SK-N-SH (cell line): ENCODE results near the gene C3orf70. TPM values are rescaled to one million over a fixed set of nuclear protein-coding genes. Genes with fewer than 3 reads are reported as not detected.

ENCODE experiments used
- CTCF ChIA-PET: fragments of 300-600, 350-600 bp; formaldehyde crosslinking; extraction: SDS; loops from one replicate; lab custom pipeline; 2021; lab: Yijun Ruan, JAX
- POLR2A ChIA-PET: fragments of 350-600 bp; sonication (Branson Sonifier 250); formaldehyde crosslinking; extraction: SDS; loops from one replicate; lab custom pipeline; 2020; ENCODE audit warnings: antibody characterized with exemption, inconsistent platforms; lab: Yijun Ruan, JAX
- DNase-seq: peaks from one replicate; pipeline ENCODE4 v3.0.0; 2012
- H2AFZ ChIP-seq: fragments of 200-600 bp; sonication (generic); 2 replicates; pipeline ENCODE4 v1.8.1; 2016; ENCODE audit warnings: antibody characterized with exemption, mild to moderate bottlenecking, low read depth
- H3F3A ChIP-seq: fragments of 200-600 bp; sonication (generic); replicated peaks from 2 replicates; pipeline ENCODE3; 2016; ENCODE audit warnings: antibody characterized with exemption, mild to moderate bottlenecking; ENCODE audit not compliant: insufficient read depth
- H3K27ac ChIP-seq, 2 experiments: fragments of 200-500 bp in 1 of 2; fragments of 200-600 bp in 1 of 2; sonication (Bioruptor generic) in 1 of 2; sonication (generic), shearing (Covaris generic) in 1 of 2; 2 replicates each; pipeline versions ENCODE4 v1.5.1 to v1.6.1; 2014 to 2016; ENCODE audit warnings: low read depth in 2 of 2, inconsistent platforms in 1 of 2, low read length in 1 of 2, mild to moderate bottlenecking in 1 of 2, mixed read lengths in 1 of 2
- H3K27me3 ChIP-seq: fragments of 200-600 bp; sonication (generic), shearing (Covaris generic); 2 replicates; pipeline ENCODE4 v1.6.1; 2016; ENCODE audit warnings: mixed run types; ENCODE audit not compliant: insufficient read depth
- H3K36me3 ChIP-seq, 2 experiments: fragments of 200-500 bp in 1 of 2; fragments of 200-600 bp in 1 of 2; sonication (Bioruptor generic) in 1 of 2; sonication (generic) in 1 of 2; replicated peaks in 1 of 2; 2 replicates each; pipeline versions ENCODE3 to v1.5.1; 2014 to 2016; ENCODE audit warnings: low read length in 1 of 2, mild to moderate bottlenecking in 1 of 2; ENCODE audit not compliant: insufficient read depth in 2 of 2, control insufficient read depth in 1 of 2
- H3K4me1 ChIP-seq, 2 experiments: fragments of 200-500 bp in 1 of 2; fragments of 200-600 bp in 1 of 2; sonication (Bioruptor generic) in 1 of 2; sonication (generic), shearing (Covaris generic) in 1 of 2; 2 replicates each; pipeline versions ENCODE4 v1.5.1 to v1.6.1; 2014 to 2016; ENCODE audit warnings: low read depth in 1 of 2, low read length in 1 of 2, mixed run types in 1 of 2; ENCODE audit not compliant: insufficient read depth in 2 of 2, control insufficient read depth in 1 of 2
- H3K4me2 ChIP-seq: fragments of 200-600 bp; sonication (generic), shearing (Covaris generic); 2 replicates; pipeline ENCODE4 v1.6.1; 2017; ENCODE audit warnings: mixed run types
- H3K4me3 ChIP-seq, 2 experiments: fragments of 200-500 bp in 1 of 2; fragments of 200-600 bp in 1 of 2; sonication (Bioruptor generic) in 1 of 2; sonication (generic), shearing (Covaris generic) in 1 of 2; 2 replicates each; pipeline versions ENCODE4 v1.5.1 to v1.8.1; 2014 to 2016; ENCODE audit warnings: low read depth in 2 of 2, inconsistent platforms in 1 of 2, low read length in 1 of 2, mild to moderate bottlenecking in 1 of 2, mixed read lengths in 1 of 2, moderate library complexity in 1 of 2
- H3K79me2 ChIP-seq: fragments of 200-600 bp; sonication (generic); 2 replicates; pipeline ENCODE4 v1.8.1; 2017; ENCODE audit warnings: mild to moderate bottlenecking; ENCODE audit not compliant: insufficient read depth
- H3K9ac ChIP-seq: fragments of 200-600 bp; sonication (generic); 2 replicates; pipeline ENCODE4 v1.6.1; 2017; ENCODE audit warnings: mixed run types
- H3K9me2 ChIP-seq: fragments of 200-600 bp; sonication (generic); 2 replicates; pipeline ENCODE4 v1.6.1; 2017; ENCODE audit warnings: mixed run types
- H3K9me3 ChIP-seq: fragments of 200-600 bp; sonication (generic); 2 replicates; pipeline ENCODE4 v1.6.1; 2017; ENCODE audit warnings: mixed run types, mild to moderate bottlenecking, moderate library complexity
- H4K20me1 ChIP-seq: fragments of 200-600 bp; sonication (generic); 2 replicates; pipeline ENCODE4 v1.6.1; 2017; ENCODE audit warnings: mild to moderate bottlenecking, mixed run types; ENCODE audit not compliant: insufficient read depth
- CHD2 ChIP-seq: fragments of 150-350 bp; IDR thresholded peaks from 2 replicates; pipeline ENCODE4 v1.6.1; 2018; ENCODE audit warnings: low read length; ENCODE audit not compliant: partially characterized antibody
- CTCF ChIP-seq: fragments of 200-600 bp; sonication (generic); IDR thresholded peaks from 2 replicates; pipeline ENCODE4 v1.6.1; 2017; ENCODE audit warnings: antibody characterized with exemption, mild to moderate bottlenecking, moderate library complexity
- EP300 ChIP-seq, 2 experiments: IDR thresholded peaks; 2 replicates each; pipeline versions ENCODE4 v1.4.0 to v1.6.1; 2012; ENCODE audit warnings: borderline replicate concordance in 1 of 2, low read depth in 1 of 2, low read length in 1 of 2
- FOSL2 ChIP-seq: IDR thresholded peaks from 2 replicates; pipeline ENCODE4 v1.4.0; 2012; ENCODE audit warnings: low read depth, mild to moderate bottlenecking, moderate library complexity, borderline replicate concordance
- FOXJ3 ChIP-seq: sonication (generic); formaldehyde crosslinking; IDR thresholded peaks from 2 replicates; pipeline ENCODE4 v1.5.1; 2020; ENCODE audit warnings: mild to moderate bottlenecking, missing genetic modification reagents
- FOXM1 ChIP-seq: IDR thresholded peaks from 2 replicates; pipeline ENCODE4 v1.4.0; 2012; ENCODE audit warnings: low read depth, mild to moderate bottlenecking
- GABPA ChIP-seq: IDR thresholded peaks from 2 replicates; pipeline ENCODE4 v1.4.0; 2012; ENCODE audit warnings: low read depth, mild to moderate bottlenecking
- GATA2 ChIP-seq: sonication (generic); formaldehyde crosslinking; IDR thresholded peaks from 2 replicates; pipeline ENCODE4 v1.5.0; 2020; ENCODE audit warnings: mild to moderate bottlenecking, missing genetic modification reagents
- MAX ChIP-seq: IDR thresholded peaks from 2 replicates; pipeline ENCODE4 v1.4.0; 2012; ENCODE audit warnings: low read depth
- MXI1 ChIP-seq: IDR thresholded peaks from 2 replicates; pipeline ENCODE4 v1.6.1; 2012; ENCODE audit warnings: mild to moderate bottlenecking, low read depth, low read length, improper control_type of control experiment
- NRF1 ChIP-seq: IDR thresholded peaks from 2 replicates; pipeline ENCODE4 v1.6.1; 2012; ENCODE audit warnings: low read depth, mild to moderate bottlenecking, low read length
- PBX3 ChIP-seq: IDR thresholded peaks from 2 replicates; pipeline ENCODE4; 2012
- POLR2AphosphoS5 ChIP-seq: IDR thresholded peaks from 2 replicates; pipeline ENCODE4 v1.6.1; 2012; ENCODE audit warnings: low read depth, low read length
- REST ChIP-seq: IDR thresholded peaks from 2 replicates; pipeline ENCODE4 v1.6.1; 2012; ENCODE audit warnings: mild to moderate bottlenecking, low read depth, low read length, moderate library complexity
- RFX5 ChIP-seq: IDR thresholded peaks from 2 replicates; pipeline ENCODE4 v1.6.1; 2012; ENCODE audit warnings: mild to moderate bottlenecking, improper control_type of control experiment, low read length
- SIN3A ChIP-seq: IDR thresholded peaks from 2 replicates; pipeline ENCODE4 v1.6.1; 2012; ENCODE audit warnings: low read depth, mild to moderate bottlenecking, low read length, moderate library complexity, borderline replicate concordance
- TCF12 ChIP-seq: IDR thresholded peaks from 2 replicates; pipeline ENCODE4 v1.4.0; 2012
- WGBS: methylation state at CpG from one replicate; pipeline ENCODE4 v1.1.6; 2017; ENCODE audit warnings: low lambda C conversion rate; 5-methylcytosine and 5-hydroxymethylcytosine counted together
- polyA plus RNA-seq, 3 experiments: library from polyadenylated mRNA; depleted of rRNA; stranded (reverse); fragments of >200 nt; gene quantifications; 2 replicates each; pipeline ENCODE4 v1.2.3, GENCODE V29; 2012

The C3orf70 gene
- polyA plus RNA-seq, 1 of the 3 experiments (the other 2 are of a cell fraction) = under 0.01 TPM

- H3K4me1 ChIP-seq = peaks cover 0 to 13% of the 10 kb centered on the region in 2 experiments; a peak in 2 of 4 replicates
- no peak overlapping the region for H2AFZ ChIP-seq
- no peaks in the 10 kb centered on the region for H3F3A ChIP-seq
- ChIA-PET CTCF (interaction anchor here (0.7 to 2.7 kb wide), 4 partner anchors 14 to 147 kb away, joined by 3 to 11 read pairs (median 3); no protein-coding TSS in a partner anchor), POLR2A (no interaction called here)
- H3K9me2 ChIP-seq = no peaks in the 10 kb centered on the region
- H3K4me3 ChIP-seq = no peak overlapping the region
- WGBS = 81% methylated on average over 7 of the region's 7 CpGs
- no peaks in the 10 kb centered on the region for H3K79me2 ChIP-seq
- DNase-seq = no peak
- no peaks in the 10 kb centered on the region for H4K20me1 ChIP-seq
- H3K27me3 ChIP-seq = no peaks in the 10 kb centered on the region
- H3K27ac ChIP-seq = no peak overlapping the region
- no peak overlapping the region for H3K4me2 ChIP-seq
- H3K9ac ChIP-seq = no peak overlapping the region
- H3K9me3 ChIP-seq = no peaks in the 10 kb centered on the region
- TF ChIP-seq SIN3A (no peak), CHD2 (no peak), TCF12 (no peak), MXI1 (no peak), GATA2 (CRISPR knock-in tag) (no peak), FOSL2 (no peak), NRF1 (no peak), FOXJ3 (CRISPR knock-in tag) (no peak), MAX (no peak), EP300 (IDR thresholded peaks at IDR 0.05; ENCODE audit: borderline replicate concordance in 1 of 2, low read depth in 1 of 2, low read length in 1 of 2) (no peak), GABPA (no peak), POLR2AphosphoS5 (no peak), CTCF (no peak), PBX3 (no peak), FOXM1 (no peak), RFX5 (no peak), REST (no peak)
- no peaks in the 10 kb centered on the region for H3K36me3 ChIP-seq
Observed at GRCh38 chr3:185042312-185043050, 110.4 kb downstream of the C3orf70 start.
